ENCODE data around the gene SLCO3A1.
A peak's percentile ranks its signal among the peaks of the same experiment; 100 is the strongest.

GRCh38 chr15:92077353-92078085 is 224.0 kb downstream of the SLCO3A1 start:
- TF ChIP-seq, protein P1, sequence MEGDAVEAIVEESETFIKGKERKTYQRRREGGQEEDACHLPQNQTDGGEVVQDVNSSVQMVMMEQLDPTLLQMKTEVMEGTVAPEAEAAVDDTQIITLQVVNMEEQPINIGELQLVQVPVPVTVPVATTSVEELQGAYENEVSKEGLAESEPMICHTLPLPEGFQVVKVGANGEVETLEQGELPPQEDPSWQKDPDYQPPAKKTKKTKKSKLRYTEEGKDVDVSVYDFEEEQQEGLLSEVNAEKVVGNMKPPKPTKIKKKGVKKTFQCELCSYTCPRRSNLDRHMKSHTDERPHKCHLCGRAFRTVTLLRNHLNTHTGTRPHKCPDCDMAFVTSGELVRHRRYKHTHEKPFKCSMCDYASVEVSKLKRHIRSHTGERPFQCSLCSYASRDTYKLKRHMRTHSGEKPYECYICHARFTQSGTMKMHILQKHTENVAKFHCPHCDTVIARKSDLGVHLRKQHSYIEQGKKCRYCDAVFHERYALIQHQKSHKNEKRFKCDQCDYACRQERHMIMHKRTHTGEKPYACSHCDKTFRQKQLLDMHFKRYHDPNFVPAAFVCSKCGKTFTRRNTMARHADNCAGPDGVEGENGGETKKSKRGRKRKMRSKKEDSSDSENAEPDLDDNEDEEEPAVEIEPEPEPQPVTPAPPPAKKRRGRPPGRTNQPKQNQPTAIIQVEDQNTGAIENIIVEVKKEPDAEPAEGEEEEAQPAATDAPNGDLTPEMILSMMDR (IDR thresholded peaks at IDR 0.05) = peak; percentile 32 to 92 (median 78)
- no peak for TF ChIP-seq POLR2A (IDR thresholded peaks at IDR 0.05)
